OCI-LY7 (cell line): Measurements from ENCODE around the gene UHRF1. TPM values are rescaled to one million over a fixed set of nuclear protein-coding genes. Genes with fewer than 3 reads are reported as not detected.

ENCODE experiments used
- BruUV-seq: library from RNA; stranded (reverse); fragments of 400-500 nt; replicated peaks from 2 replicates; lab custom pipeline; 2021; lab: Mats Ljungman, UMichigan
- CTCF ChIA-PET: fragments of 300-600 bp; sonication (Branson Sonifier 250); formaldehyde crosslinking; loops from one replicate; lab custom pipeline; 2022; ENCODE audit warnings: antibody characterized with exemption; ENCODE audit not compliant: unreplicated experiment; lab: Charles Lee
- POLR2A ChIA-PET: fragments of 300-600 bp; sonication (Branson Sonifier 250); formaldehyde crosslinking; loops from one replicate; lab custom pipeline; 2022; ENCODE audit warnings: antibody characterized with exemption; lab: Charles Lee
- DNase-seq: peaks from one replicate; pipeline ENCODE4 v3.0.0-alpha.2; 2015; ENCODE audit warnings: low spot score
- H2AFZ ChIP-seq: fragments of 200-600 bp; sonication (generic), shearing (Covaris generic); 2 replicates; pipeline ENCODE4 v1.6.1; 2014; ENCODE audit warnings: mild to moderate bottlenecking, antibody characterized with exemption, low read length, moderate library complexity
- H3K27ac ChIP-seq: fragments of 200-600 bp; sonication (generic); 2 replicates; pipeline ENCODE4 v1.5.1; 2014; ENCODE audit warnings: mixed run types, low read depth, mild to moderate bottlenecking, moderate library complexity, low read length, inconsistent platforms; ENCODE audit not compliant: poor library complexity, severe bottlenecking
- H3K36me3 ChIP-seq: fragments of 200-600 bp; sonication (generic); 2 replicates; pipeline ENCODE4 v1.6.1; 2014; ENCODE audit warnings: mild to moderate bottlenecking, antibody characterized with exemption, low read length, moderate library complexity, mixed read lengths; ENCODE audit not compliant: insufficient read depth
- H3K4me1 ChIP-seq: fragments of 200-600 bp; sonication (generic); 2 replicates; pipeline ENCODE4 v1.5.1; 2014; ENCODE audit warnings: mild to moderate bottlenecking, low read length; ENCODE audit not compliant: insufficient read depth, poor library complexity, severe bottlenecking
- H3K4me2 ChIP-seq: fragments of 200-600 bp; sonication (generic); 2 replicates; pipeline ENCODE4 v1.6.1; 2014; ENCODE audit warnings: mild to moderate bottlenecking, low read length
- H3K4me3 ChIP-seq: fragments of 200-600 bp; sonication (generic); 2 replicates; pipeline ENCODE4 v1.5.1; 2014; ENCODE audit warnings: mild to moderate bottlenecking, low read depth, low read length; ENCODE audit not compliant: poor library complexity, severe bottlenecking
- H3K79me2 ChIP-seq: fragments of 200-600 bp; sonication (generic); 2 replicates; pipeline ENCODE4 v1.6.1; 2016; ENCODE audit warnings: low read depth, mild to moderate bottlenecking, low read length, moderate library complexity, mixed read lengths; ENCODE audit not compliant: insufficient read depth
- H3K9me2 ChIP-seq: fragments of 200-600 bp; sonication (generic); 2 replicates; pipeline ENCODE4 v1.6.1; 2016; ENCODE audit warnings: mild to moderate bottlenecking, low read length, mixed read lengths; ENCODE audit not compliant: insufficient read depth
- H3K9me3 ChIP-seq: fragments of 200-600 bp; sonication (generic); 2 replicates; pipeline ENCODE4 v1.6.1; 2014; ENCODE audit warnings: mild to moderate bottlenecking, mixed run types, low read length, mixed read lengths
- H4K20me1 ChIP-seq: fragments of 200-600 bp; sonication (generic); 2 replicates; pipeline ENCODE4 v1.6.1; 2014; ENCODE audit warnings: mild to moderate bottlenecking, antibody characterized with exemption, low read length, moderate library complexity, mixed read lengths; ENCODE audit not compliant: insufficient read depth
- CTCF ChIP-seq: fragments of 200-600 bp; sonication (generic); conservative IDR thresholded peaks from 2 replicates; pipeline ENCODE4 v1.5.1; 2014; ENCODE audit warnings: mild to moderate bottlenecking, antibody characterized with exemption, low read length, moderate library complexity, mixed read lengths
- EZH2phosphoT487 ChIP-seq: fragments of 200-600 bp; sonication (generic); IDR thresholded peaks from 2 replicates; pipeline ENCODE4 v1.6.1; 2018; ENCODE audit warnings: low read depth, borderline replicate concordance, mild to moderate bottlenecking, mixed run types, antibody characterized with exemption, low read length, moderate library complexity, mixed read lengths
- intact Hi-C: fragments of 100-400 bp; cut with micrococcal nuclease; formaldehyde crosslinking; loops from one replicate; pipeline ENCODE4 v1.10.0; 2022; ENCODE audit not compliant: unreplicated experiment
- total RNA-seq, 2 experiments: library from RNA; depleted of rRNA in 1 of 2; stranded (reverse); fragments of >200 nt in 1 of 2; shearing (Covaris generic) in 1 of 2; gene quantifications; 2 replicates each; pipeline ENCODE4 v1.2.3, GENCODE V29; 2014 to 2022

The UHRF1 gene
- total RNA-seq, 2 experiments from 2014 or later: 141 to 186 TPM

- H3K4me3 ChIP-seq: no peak overlapping the region
- H2AFZ ChIP-seq: no peak overlapping the region
- H3K9me2 ChIP-seq: no peaks in the 10 kb centered on the region
- H3K4me2 ChIP-seq: no peak overlapping the region
- no peaks in the 10 kb centered on the region for H3K36me3 ChIP-seq
- no peaks in the 10 kb centered on the region for H3K9me3 ChIP-seq
- DNase-seq: no peak
- H4K20me1 ChIP-seq: no peaks in the 10 kb centered on the region
- ChIA-PET POLR2A (no interaction called here), CTCF (no interaction called here)
- no peaks in the 10 kb centered on the region for H3K79me2 ChIP-seq
- TF ChIP-seq CTCF (no peak), EZH2phosphoT487 (no peak)
- intact Hi-C loops: no loop called here
- no peak overlapping the region for H3K27ac ChIP-seq
- no TSS peak for BruUV-seq
- H3K4me1 ChIP-seq: no peaks in the 10 kb centered on the region
These were observed 81.0 kb downstream of the UHRF1 start for GRCh38 chr19:4990306-4990705.

- H3K9me2 ChIP-seq: no peaks in the 10 kb centered on the region
- H3K4me1 ChIP-seq: no peaks in the 10 kb centered on the region
- no peak overlapping the region for H2AFZ ChIP-seq
- no peak overlapping the region for H3K4me2 ChIP-seq
- ChIA-PET CTCF (no interaction called here), POLR2A (no interaction called here)
- no peaks in the 10 kb centered on the region for H3K9me3 ChIP-seq
- no peak for DNase-seq
- BruUV-seq: no TSS peak
- H3K79me2 ChIP-seq: no peaks in the 10 kb centered on the region
- no peaks in the 10 kb centered on the region for H3K36me3 ChIP-seq
- no peaks in the 10 kb centered on the region for H4K20me1 ChIP-seq
- H3K27ac ChIP-seq: no peak overlapping the region
- no peak for TF ChIP-seq CTCF
- H3K4me3 ChIP-seq: no peak overlapping the region
- intact Hi-C loops: no loop called here
These were observed 82.2 kb downstream of the UHRF1 start for GRCh38 chr19:4991538-4991937.

GRCh38 chr19:4991996-4992698, 82.8 kb downstream of the UHRF1 start:
- Histone ChIP-seq H3K9me3 (no peaks in the 10 kb centered on the region), H2AFZ (no peak overlapping the region), H3K36me3 (no peaks in the 10 kb centered on the region), H3K4me3 (no peak overlapping the region), H3K9me2 (no peaks in the 10 kb centered on the region), H3K79me2 (no peaks in the 10 kb centered on the region), H3K4me1 (no peaks in the 10 kb centered on the region), H3K27ac (no peak overlapping the region), H4K20me1 (no peaks in the 10 kb centered on the region), H3K4me2 (no peak overlapping the region)
- CTCF ChIA-PET: no interaction called here
- POLR2A ChIA-PET: no interaction called here
- intact Hi-C loops: no loop called here
- TF ChIP-seq CTCF (no peak), EZH2phosphoT487 (no peak)
- DNase-seq: no peak
- BruUV-seq: no TSS peak
